ENCODE results near the gene RELN.
A peak's percentile ranks its signal among the peaks of the same experiment; 100 is the strongest.

RELN gene

DNA sequence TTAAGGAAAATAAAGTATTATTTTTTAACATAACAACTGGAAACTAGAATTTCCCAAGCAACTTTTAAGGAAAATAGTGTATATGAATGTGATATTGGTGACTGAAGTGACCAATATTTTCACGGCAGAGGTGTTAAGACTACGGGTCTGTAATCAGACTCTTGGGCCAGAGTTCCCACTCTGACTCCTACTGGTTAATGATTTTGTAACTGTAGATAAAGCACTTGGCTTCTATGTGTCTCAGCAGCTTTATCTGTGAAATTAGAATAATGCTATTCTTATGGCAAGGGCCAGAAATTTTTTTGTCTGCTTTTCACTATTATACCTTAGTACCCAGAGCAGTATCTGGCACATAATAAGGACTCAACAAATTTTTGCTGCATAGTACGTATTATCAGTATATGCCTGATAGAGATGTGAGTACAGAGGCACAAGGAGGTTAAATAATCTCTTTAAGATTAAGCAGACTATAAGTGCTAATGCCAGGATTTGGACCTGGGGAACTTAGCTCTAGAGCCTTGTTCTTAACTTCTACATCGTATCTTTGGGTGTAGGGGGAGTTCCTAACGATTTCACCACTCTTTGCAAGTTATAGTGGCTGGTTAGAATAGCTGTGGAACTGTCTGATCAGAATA is 357.3 kb downstream of the RELN start:
- DNase-seq (ENCODE audit: low spot score) = no peak

- DNase-seq (ENCODE audit: low spot score) = no peak
Measured at GRCh38 chr7:103630318-103630717, 359.1 kb downstream of the RELN start.

DNA sequence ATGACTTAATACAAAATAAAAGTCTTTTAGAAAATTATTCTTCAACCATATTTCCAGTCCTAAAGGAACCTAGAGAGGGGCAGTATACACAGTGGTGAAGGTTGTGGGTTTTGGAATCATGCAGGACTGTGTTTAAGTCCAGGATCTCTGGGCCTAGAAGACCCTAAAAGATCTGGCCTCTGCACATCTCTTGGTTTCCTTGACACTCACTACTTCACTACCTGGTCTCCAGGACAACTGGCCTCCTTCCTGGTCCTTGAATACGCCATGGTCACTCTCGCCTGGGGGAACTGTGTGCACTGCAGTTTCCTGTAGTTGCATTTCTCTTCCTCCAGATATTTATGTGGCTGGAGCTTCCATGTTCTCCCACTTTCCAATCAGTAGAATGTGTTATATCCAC is 360.7 kb downstream of the RELN start:
- no peak for DNase-seq (ENCODE audit: low spot score)

GRCh38 chr7:103626776-103627175 is 362.7 kb downstream of the RELN start:
- no peak for DNase-seq (ENCODE audit: low spot score)

GRCh38 chr7:103622274-103622673 is 367.2 kb downstream of the RELN start:
- DNase-seq (ENCODE audit: low spot score) = peak; percentile 23

GRCh38 chr7:103613655-103614642 is 375.5 kb downstream of the RELN start:
- DNase-seq (ENCODE audit: low spot score) = peak; percentile 14

- DNase-seq (ENCODE audit: low spot score) = no peak
Measured at GRCh38 chr7:103609778-103610177, 379.7 kb downstream of the RELN start.

DNA sequence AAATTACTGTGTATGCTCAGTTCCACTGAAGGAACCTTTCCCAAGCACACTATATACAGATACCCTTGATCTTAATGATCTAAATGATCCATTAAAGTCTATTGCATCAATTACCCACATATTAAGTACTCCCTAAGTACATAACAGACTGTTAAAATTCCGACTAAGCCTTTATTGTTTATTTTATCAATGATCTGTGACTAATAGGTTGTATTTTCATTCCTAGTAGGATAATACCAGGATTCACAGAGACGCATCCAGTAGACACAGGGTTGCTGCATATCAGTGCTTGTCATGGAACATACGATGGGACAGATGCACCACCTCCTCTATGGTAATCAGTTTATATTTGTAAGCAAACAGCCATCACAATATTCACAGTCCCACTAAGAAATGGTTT is 383.8 kb downstream of the RELN start:
- DNase-seq (ENCODE audit: low spot score) = no peak

GRCh38 chr7:103598326-103598905 is 391.0 kb downstream of the RELN start:
- no peak for DNase-seq (ENCODE audit: low spot score)

- DNase-seq (ENCODE audit: low spot score) = no peak
Measured at GRCh38 chr7:103597606-103598005, 391.9 kb downstream of the RELN start.

GRCh38 chr7:103594186-103594585 is 395.3 kb downstream of the RELN start:
- DNase-seq (ENCODE audit: low spot score) = no peak

DNA sequence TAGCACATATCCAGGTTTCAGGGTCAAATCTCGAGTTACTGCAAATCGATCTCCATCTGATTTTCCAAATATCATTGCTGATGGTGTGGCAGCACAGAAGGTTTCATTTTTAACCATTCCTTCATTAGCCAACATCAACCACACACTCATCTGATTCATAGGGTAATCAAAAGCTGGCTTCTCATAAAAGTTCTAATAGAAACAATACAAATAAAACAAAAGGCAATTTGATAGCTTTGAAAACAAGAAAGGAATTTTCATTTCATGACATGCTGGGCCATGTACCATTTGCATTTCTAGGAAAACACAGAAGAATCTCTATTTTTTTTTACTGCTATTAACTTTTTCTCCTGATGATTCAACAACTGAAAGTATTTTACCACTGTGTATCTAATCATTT is 395.8 kb downstream of the RELN start:
- DNase-seq (ENCODE audit: low spot score) = no peak

GRCh38 chr7:103592844-103593243 is 396.6 kb downstream of the RELN start:
- no peak for DNase-seq (ENCODE audit: low spot score)

DNA sequence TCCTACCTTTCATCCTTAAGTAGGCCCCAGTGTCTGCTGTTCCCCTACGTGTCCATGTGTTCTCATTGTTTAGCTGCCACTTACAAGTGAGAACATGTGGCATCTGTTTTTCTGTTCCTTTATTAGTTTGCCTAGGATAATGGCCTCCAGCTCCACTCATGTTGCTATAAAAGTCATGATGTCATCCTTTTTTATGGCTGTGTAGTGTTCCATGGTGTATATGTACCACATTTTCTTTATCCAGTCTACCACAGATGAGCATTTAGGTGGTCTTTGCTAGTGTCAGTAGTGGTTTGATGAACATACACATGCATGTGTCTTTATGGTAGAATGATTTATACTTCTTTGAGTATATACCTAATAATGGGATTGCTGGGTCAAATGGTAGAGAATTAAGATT is 397.3 kb downstream of the RELN start:
- no peak for DNase-seq (ENCODE audit: low spot score)

- DNase-seq (ENCODE audit: low spot score) = no peak
Measured at GRCh38 chr7:103580031-103580430, 409.4 kb downstream of the RELN start.

DNA sequence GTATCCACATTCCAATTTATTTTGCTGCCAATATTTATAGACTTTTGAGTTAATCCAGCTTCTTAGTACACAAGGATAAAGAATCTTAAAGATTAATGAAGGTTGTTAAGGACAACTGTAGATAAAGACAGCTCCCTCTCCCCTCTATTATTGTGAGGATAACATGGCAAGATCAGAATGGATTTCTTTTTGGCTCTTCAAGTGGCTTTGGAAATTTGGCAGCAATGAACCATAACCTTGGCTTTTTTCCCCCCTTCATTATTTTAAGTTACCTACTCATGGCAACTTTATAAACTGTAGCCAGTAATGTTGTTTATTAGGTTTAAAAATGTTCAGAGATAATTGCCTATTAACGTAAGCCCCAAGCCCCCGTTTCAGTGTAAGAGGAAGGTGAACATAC is 412.4 kb downstream of the RELN start:
- no peak for DNase-seq (ENCODE audit: low spot score)

DNA sequence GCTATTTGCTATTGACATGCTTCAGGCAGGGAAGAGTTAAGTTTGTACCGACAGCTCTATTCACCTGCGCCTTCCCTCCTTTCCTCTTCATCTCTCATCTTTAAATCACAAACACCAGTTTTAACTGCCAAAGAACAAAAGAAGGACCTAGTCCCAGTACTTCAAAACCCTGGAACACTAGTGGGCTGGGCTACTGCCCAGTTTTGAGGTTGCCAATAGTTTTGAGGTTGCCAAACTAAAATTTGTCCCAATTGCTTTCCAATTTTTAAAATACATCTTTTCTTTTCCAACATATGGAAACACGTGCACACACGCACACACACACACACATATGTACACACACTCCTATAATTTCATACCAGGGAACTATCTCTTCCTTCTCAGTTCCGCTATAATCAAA is 412.8 kb downstream of the RELN start:
- DNase-seq (ENCODE audit: low spot score) = no peak

- no peak for DNase-seq (ENCODE audit: low spot score)
Measured at GRCh38 chr7:103574576-103574975, 414.9 kb downstream of the RELN start.

- peak; percentile 14 for DNase-seq (ENCODE audit: low spot score)
Measured at GRCh38 chr7:103573479-103574058, 415.9 kb downstream of the RELN start.

DNA sequence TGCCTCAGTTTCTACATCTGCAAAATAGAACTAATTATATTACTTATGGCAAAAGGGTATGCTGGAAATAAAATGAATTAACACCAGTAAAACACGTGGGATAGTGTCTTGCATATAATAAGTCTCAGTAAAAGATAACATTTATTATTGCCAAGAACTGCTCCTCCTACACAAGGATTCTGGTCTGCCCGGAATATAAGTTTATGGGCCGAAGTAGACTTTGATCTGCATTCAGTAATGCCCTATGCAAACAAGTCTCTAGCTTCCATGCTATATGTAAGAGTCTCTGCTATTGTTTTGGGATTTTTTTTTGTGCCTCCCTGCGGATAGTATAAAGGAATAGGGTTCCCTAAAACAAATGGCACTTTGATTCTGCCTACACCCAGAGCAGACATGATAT is 417.9 kb downstream of the RELN start:
- DNase-seq (ENCODE audit: low spot score) = no peak

DNA sequence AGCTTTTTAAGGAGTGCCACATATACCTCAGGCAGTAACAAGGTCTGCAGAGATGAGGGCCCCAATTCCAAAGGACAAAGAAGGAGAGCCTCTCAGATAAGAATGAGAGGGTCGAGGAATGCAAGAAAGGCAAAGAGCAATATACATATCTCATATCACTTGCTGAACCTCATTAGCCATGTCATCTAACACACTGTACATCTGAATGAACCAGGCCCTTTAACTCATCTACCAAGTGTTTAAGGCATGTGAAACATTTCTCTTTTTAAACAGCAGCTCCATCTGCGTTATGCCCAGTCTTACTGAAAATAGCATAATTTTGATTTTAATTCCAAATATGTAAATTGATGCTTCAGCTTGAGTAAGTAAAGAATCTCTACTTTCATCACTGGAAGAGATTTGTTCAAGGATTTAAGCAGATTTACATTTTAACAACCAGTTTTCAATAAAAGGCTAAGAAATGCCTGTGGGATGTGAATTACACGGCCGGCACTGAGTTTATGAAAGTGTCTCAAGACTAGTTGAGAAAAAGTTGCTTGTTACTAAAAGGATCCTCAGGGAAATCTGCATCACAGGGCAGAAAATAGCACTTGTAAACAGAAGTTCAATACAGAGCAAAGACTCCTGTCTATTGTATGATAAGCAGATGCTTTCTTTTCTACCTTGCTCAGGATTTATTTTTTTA is 419.7 kb downstream of the RELN start:
- DNase-seq (ENCODE audit: low spot score) = no peak

DNA sequence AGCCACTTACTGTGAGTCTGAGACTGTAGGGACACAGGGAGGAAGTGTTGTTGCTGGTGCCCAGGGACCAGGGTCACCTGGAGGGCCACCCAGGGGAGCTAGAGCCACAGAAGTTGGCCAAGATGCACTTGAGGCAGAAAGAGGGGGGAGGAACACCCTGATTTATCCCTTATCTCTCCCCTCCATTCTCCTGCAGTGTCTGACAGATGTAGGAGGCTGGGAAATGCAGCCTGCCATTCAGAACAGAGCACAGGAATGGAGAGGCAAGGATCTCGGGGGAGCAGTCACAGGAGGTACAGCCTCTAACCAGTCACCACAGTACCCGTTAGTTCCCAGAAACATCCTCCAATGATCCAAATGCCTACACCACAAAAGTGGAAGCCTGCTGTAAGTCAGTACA is 425.0 kb downstream of the RELN start:
- no peak for DNase-seq (ENCODE audit: low spot score)

All from AG20443 (cell line).